ENCODE results near the gene PSAP. TPM values are rescaled to one million over a fixed set of nuclear protein-coding genes. Genes with fewer than 3 reads are reported as not detected.

PSAP gene
- total RNA-seq, 1 experiment from 2014 or later, result 114 TPM

DNA sequence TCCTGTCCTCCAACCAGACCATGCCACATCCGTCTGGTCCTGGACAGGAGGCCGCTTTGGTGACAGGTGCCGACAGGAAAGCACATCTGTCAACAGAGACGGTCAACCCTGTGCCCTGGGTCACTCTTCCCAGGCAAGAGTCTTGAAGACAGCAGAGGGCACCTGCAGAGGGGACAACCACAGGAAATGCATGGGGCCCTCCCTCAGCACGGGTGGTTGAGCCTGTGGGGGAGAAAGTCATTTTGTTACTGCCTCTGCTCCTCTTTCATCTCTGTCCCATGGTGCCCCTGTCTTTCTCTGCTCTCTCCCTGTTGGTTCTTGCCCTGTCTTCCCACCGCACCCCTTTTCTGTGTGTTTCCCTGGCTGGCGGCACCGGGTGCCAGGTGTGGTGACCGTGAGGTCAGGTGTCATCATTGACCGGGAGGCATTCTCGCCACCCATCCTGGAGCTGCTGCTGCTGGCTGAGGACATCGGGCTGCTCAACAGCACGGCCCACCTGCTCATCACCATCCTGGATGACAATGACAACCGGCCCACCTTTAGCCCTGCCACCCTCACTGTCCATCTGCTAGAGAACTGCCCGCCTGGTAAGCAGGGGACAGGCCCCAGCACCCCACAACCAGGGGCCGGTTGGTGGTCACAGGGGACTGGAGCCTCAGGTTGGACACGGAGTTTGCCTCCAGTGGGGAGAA is 60.2 kb downstream of the PSAP start:
- no peak overlapping the region for H2AFZ ChIP-seq (ENCODE audit: low read length)
- no peak overlapping the region for H3K9ac ChIP-seq (ENCODE audit: low read length)
- no peak overlapping the region for H3K4me3 ChIP-seq (ENCODE audit: low read length)
- H3K27me3 ChIP-seq (ENCODE audit: low read length), result no peaks in the 10 kb centered on the region
- no peaks in the 10 kb centered on the region for H3K9me3 ChIP-seq (ENCODE audit: low read length)
- no peak for DNase-seq
- no peaks in the 10 kb centered on the region for H3K4me1 ChIP-seq (ENCODE audit: low read length)
- no peak overlapping the region for H3K4me2 ChIP-seq (ENCODE audit: low read depth, low read length, poor library complexity, severe bottlenecking)
- no peaks in the 10 kb centered on the region for H3K79me2 ChIP-seq (ENCODE audit: low read length)
- no peaks in the 10 kb centered on the region for H3K36me3 ChIP-seq (ENCODE audit: insufficient read depth, low read length)
- H3K9me2 ChIP-seq (replicated peaks; ENCODE audit: insufficient read depth, low read length), result no peaks in the 10 kb centered on the region
- H4K20me1 ChIP-seq (ENCODE audit: insufficient read depth, low read depth, low read length), result no peaks in the 10 kb centered on the region
- no peak overlapping the region for H3K27ac ChIP-seq (ENCODE audit: low read length)

DNA sequence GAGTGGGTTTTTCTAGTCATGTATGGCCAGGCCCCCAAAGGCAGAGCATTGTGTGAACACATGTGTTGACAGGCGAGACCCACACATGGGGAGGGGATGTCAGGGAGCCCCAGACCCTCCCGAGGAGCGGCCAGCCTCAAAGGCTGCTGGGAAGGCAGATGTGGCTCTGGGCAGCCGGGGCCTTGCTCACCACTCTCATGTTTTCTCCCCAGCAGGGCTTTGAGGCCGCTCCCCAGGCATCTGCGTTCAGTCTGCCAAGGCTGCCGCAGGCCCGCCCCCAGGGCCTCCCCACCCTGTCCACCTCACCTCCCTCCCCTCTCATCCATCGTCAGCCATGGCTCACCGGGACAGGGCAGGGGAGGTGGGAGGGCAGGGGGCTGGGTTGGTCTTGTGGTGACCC is 61.2 kb downstream of the PSAP start:
- H3K9ac ChIP-seq (ENCODE audit: low read length), result no peak overlapping the region
- no peaks in the 10 kb centered on the region for H3K9me2 ChIP-seq (replicated peaks; ENCODE audit: insufficient read depth, low read length)
- H2AFZ ChIP-seq (ENCODE audit: low read length), result no peak overlapping the region
- no peak for DNase-seq
- H3K4me1 ChIP-seq (ENCODE audit: low read length), result no peaks in the 10 kb centered on the region
- H3K4me2 ChIP-seq (ENCODE audit: low read depth, low read length, poor library complexity, severe bottlenecking), result no peak overlapping the region
- no peaks in the 10 kb centered on the region for H3K79me2 ChIP-seq (ENCODE audit: low read length)
- no peaks in the 10 kb centered on the region for H4K20me1 ChIP-seq (ENCODE audit: insufficient read depth, low read depth, low read length)
- no peaks in the 10 kb centered on the region for H3K36me3 ChIP-seq (ENCODE audit: insufficient read depth, low read length)
- no peak overlapping the region for H3K4me3 ChIP-seq (ENCODE audit: low read length)
- H3K27me3 ChIP-seq (ENCODE audit: low read length), result no peaks in the 10 kb centered on the region
- no peak overlapping the region for H3K27ac ChIP-seq (ENCODE audit: low read length)
- no peaks in the 10 kb centered on the region for H3K9me3 ChIP-seq (ENCODE audit: low read length)

GRCh38 chr10:71788954-71789353 is 62.1 kb downstream of the PSAP start:
- Histone ChIP-seq H3K4me3 (ENCODE audit: low read length) (no peak overlapping the region), H3K27ac (ENCODE audit: low read length) (no peak overlapping the region), H2AFZ (ENCODE audit: low read length) (no peak overlapping the region), H3K9me2 (replicated peaks; ENCODE audit: insufficient read depth, low read length) (no peaks in the 10 kb centered on the region), H3K36me3 (ENCODE audit: insufficient read depth, low read length) (no peaks in the 10 kb centered on the region), H3K4me2 (ENCODE audit: low read depth, low read length, poor library complexity, severe bottlenecking) (no peak overlapping the region), H3K9ac (ENCODE audit: low read length) (no peak overlapping the region), H3K4me1 (ENCODE audit: low read length) (no peaks in the 10 kb centered on the region), H3K9me3 (ENCODE audit: low read length) (no peaks in the 10 kb centered on the region), H4K20me1 (ENCODE audit: insufficient read depth, low read depth, low read length) (no peaks in the 10 kb centered on the region), H3K79me2 (ENCODE audit: low read length) (no peaks in the 10 kb centered on the region), H3K27me3 (ENCODE audit: low read length) (no peaks in the 10 kb centered on the region)
- DNase-seq, result no peak

GRCh38 chr10:71784679-71785272 is 66.3 kb downstream of the PSAP start:
- no peak overlapping the region for H3K27ac ChIP-seq (ENCODE audit: low read length)
- no peaks in the 10 kb centered on the region for H3K4me1 ChIP-seq (ENCODE audit: low read length)
- no peak overlapping the region for H2AFZ ChIP-seq (ENCODE audit: low read length)
- H3K9ac ChIP-seq (ENCODE audit: low read length), result no peak overlapping the region
- no peaks in the 10 kb centered on the region for H3K79me2 ChIP-seq (ENCODE audit: low read length)
- no peaks in the 10 kb centered on the region for H3K9me3 ChIP-seq (ENCODE audit: low read length)
- no peaks in the 10 kb centered on the region for H3K36me3 ChIP-seq (ENCODE audit: insufficient read depth, low read length)
- no peak overlapping the region for H3K4me3 ChIP-seq (ENCODE audit: low read length)
- H3K27me3 ChIP-seq (ENCODE audit: low read length), result no peaks in the 10 kb centered on the region
- no peak for DNase-seq
- no peaks in the 10 kb centered on the region for H3K9me2 ChIP-seq (replicated peaks; ENCODE audit: insufficient read depth, low read length)
- H3K4me2 ChIP-seq (ENCODE audit: low read depth, low read length, poor library complexity, severe bottlenecking), result no peak overlapping the region
- 0 out of 2 replicates have a peak, but pooled peaks cover 5% of the 10 kb centered on the region for H4K20me1 ChIP-seq (ENCODE audit: insufficient read depth, low read depth, low read length)

DNA sequence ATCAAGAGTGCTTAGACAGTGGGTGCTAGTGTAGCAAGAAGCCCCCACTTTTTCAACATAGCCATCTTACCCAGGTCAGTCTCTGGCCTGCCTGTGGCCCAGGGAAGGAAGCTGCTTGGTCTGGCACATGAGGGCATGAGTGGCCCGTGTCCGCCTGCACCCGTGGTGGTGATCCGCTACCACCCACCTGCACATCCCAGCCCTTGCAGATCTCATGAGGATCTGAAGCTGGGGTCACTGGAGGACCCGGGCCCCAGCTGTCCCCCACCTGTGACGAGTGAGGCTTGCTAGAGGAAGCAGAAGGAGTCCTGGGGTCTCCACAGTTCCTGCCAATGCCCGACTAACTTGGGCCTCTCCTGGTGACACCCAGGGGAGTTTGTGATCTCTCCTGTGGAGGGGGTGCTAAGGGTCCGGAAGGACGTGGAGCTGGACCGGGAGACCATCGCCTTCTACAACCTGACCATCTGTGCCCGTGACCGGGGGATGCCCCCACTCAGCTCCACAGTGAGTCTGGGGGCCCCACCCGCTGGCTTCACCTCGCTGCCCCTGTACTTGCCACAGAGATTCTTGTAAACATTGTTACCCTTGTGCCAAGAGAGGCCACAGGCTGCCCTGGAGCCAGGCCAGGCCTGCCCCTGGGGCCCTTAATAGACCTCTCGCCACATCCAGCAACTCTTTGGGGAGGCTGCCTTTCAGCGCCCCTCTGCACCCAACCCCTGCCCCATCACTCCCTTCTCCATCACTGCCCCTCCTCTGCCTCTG is 67.0 kb downstream of the PSAP start:
- H3K4me2 ChIP-seq (ENCODE audit: low read depth, low read length, poor library complexity, severe bottlenecking), result no peak overlapping the region
- H2AFZ ChIP-seq (ENCODE audit: low read length), result no peak overlapping the region
- no peak overlapping the region for H3K4me3 ChIP-seq (ENCODE audit: low read length)
- H3K9ac ChIP-seq (ENCODE audit: low read length), result no peak overlapping the region
- H3K9me3 ChIP-seq (ENCODE audit: low read length), result no peaks in the 10 kb centered on the region
- no peak for DNase-seq
- H3K4me1 ChIP-seq (ENCODE audit: low read length), result no peaks in the 10 kb centered on the region
- no peaks in the 10 kb centered on the region for H3K9me2 ChIP-seq (replicated peaks; ENCODE audit: insufficient read depth, low read length)
- H3K27me3 ChIP-seq (ENCODE audit: low read length), result no peaks in the 10 kb centered on the region
- no peaks in the 10 kb centered on the region for H3K36me3 ChIP-seq (ENCODE audit: insufficient read depth, low read length)
- H4K20me1 ChIP-seq (ENCODE audit: insufficient read depth, low read depth, low read length), result 0 out of 2 replicates have a peak, but pooled peaks cover 5% of the 10 kb centered on the region
- H3K27ac ChIP-seq (ENCODE audit: low read length), result no peak overlapping the region
- no peaks in the 10 kb centered on the region for H3K79me2 ChIP-seq (ENCODE audit: low read length)

DNA sequence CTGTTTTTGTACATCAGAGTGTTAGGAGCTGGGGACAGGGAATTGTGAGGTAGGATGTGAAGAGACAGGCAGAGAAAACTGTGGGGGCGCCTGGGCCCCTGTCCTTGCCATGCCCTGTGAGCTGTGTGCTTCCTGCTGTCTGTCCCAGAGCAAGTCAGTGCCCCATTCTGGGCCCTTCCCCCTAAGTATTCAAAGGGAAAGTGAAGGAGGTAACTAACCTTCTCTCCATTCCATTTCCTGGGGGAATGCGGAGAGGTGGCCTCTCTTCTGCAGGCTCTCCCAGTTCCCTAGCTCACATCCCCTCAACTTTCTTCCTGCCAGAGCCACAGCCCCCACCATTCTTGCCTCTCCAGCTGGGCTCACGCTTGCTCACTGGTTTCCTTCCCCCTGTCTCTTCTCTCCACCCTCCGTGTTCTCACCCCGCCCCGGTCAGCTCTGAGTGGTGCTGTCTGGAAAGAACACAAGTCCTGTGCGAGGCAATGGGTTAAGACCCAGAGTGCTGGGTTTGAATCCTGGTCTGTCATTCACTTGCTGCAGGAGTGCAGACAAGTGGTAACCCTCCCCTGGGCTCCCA is 68.0 kb downstream of the PSAP start:
- H3K9ac ChIP-seq (ENCODE audit: low read length), result no peak overlapping the region
- no peak for DNase-seq
- H3K4me3 ChIP-seq (ENCODE audit: low read length), result no peak overlapping the region
- no peak overlapping the region for H2AFZ ChIP-seq (ENCODE audit: low read length)
- H3K27ac ChIP-seq (ENCODE audit: low read length), result no peak overlapping the region
- no peaks in the 10 kb centered on the region for H3K9me2 ChIP-seq (replicated peaks; ENCODE audit: insufficient read depth, low read length)
- H3K27me3 ChIP-seq (ENCODE audit: low read length), result no peaks in the 10 kb centered on the region
- H3K36me3 ChIP-seq (ENCODE audit: insufficient read depth, low read length), result no peaks in the 10 kb centered on the region
- 0 out of 2 replicates have a peak, but pooled peaks cover 5% of the 10 kb centered on the region for H4K20me1 ChIP-seq (ENCODE audit: insufficient read depth, low read depth, low read length)
- H3K4me1 ChIP-seq (ENCODE audit: low read length), result no peaks in the 10 kb centered on the region
- no peak overlapping the region for H3K4me2 ChIP-seq (ENCODE audit: low read depth, low read length, poor library complexity, severe bottlenecking)
- H3K9me3 ChIP-seq (ENCODE audit: low read length), result no peaks in the 10 kb centered on the region
- no peaks in the 10 kb centered on the region for H3K79me2 ChIP-seq (ENCODE audit: low read length)

GRCh38 chr10:71782221-71782916 is 68.7 kb downstream of the PSAP start:
- Histone ChIP-seq H3K36me3 (ENCODE audit: insufficient read depth, low read length) (no peaks in the 10 kb centered on the region), H3K4me1 (ENCODE audit: low read length) (no peaks in the 10 kb centered on the region), H3K4me3 (ENCODE audit: low read length) (no peak overlapping the region), H2AFZ (ENCODE audit: low read length) (no peak overlapping the region), H3K9ac (ENCODE audit: low read length) (no peak overlapping the region), H4K20me1 (ENCODE audit: insufficient read depth, low read depth, low read length) (0 out of 2 replicates have a peak, but pooled peaks cover 5% of the 10 kb centered on the region), H3K79me2 (ENCODE audit: low read length) (no peaks in the 10 kb centered on the region), H3K9me3 (ENCODE audit: low read length) (no peaks in the 10 kb centered on the region; the same call in 1 of the 2 replicates), H3K4me2 (ENCODE audit: low read depth, low read length, poor library complexity, severe bottlenecking) (no peak overlapping the region), H3K9me2 (replicated peaks; ENCODE audit: insufficient read depth, low read length) (no peaks in the 10 kb centered on the region), H3K27ac (ENCODE audit: low read length) (no peak overlapping the region), H3K27me3 (ENCODE audit: low read length) (no peaks in the 10 kb centered on the region)
- no peak for DNase-seq
